Smooth muscle cell (in vitro differentiated cells): Measurements from ENCODE around the gene ACVR2B. TPM values are rescaled to one million over a fixed set of nuclear protein-coding genes. Genes with fewer than 3 reads are reported as not detected.
A peak's percentile ranks its signal among the peaks of the same experiment; 100 is the strongest.

Experiments
- DNase-seq: peaks from one replicate; lab custom pipeline; 2025; ENCODE audit not compliant: unreplicated experiment; lab: John Stamatoyannopoulos, UW
- H2AFZ ChIP-seq: fragments of 200-600 bp; sonication (generic); 2 replicates; pipeline ENCODE4 v1.6.0; 2016; ENCODE audit warnings: antibody characterized with exemption, low read depth, mild to moderate bottlenecking
- H3F3A ChIP-seq: fragments of 200-600 bp; sonication (generic); 2 replicates; pipeline ENCODE4 v1.6.0; 2017; ENCODE audit warnings: antibody characterized with exemption, low read depth
- H3K27ac ChIP-seq: fragments of 200-600 bp; sonication (generic); 2 replicates; pipeline ENCODE4 v1.5.1; 2016; ENCODE audit warnings: low read depth, mild to moderate bottlenecking
- H3K27me3 ChIP-seq: fragments of 200-600 bp; sonication (generic); 2 replicates; pipeline ENCODE4 v1.6.1; 2016; ENCODE audit warnings: low read depth, mild to moderate bottlenecking
- H3K36me3 ChIP-seq: fragments of 200-600 bp; sonication (generic); 2 replicates; pipeline ENCODE4 v1.5.1; 2016; ENCODE audit warnings: low read depth
- H3K4me1 ChIP-seq: fragments of 200-600 bp; sonication (generic); 2 replicates; pipeline ENCODE4 v1.5.1; 2016; ENCODE audit warnings: low read depth
- H3K4me2 ChIP-seq: fragments of 200-600 bp; sonication (generic); 2 replicates; pipeline ENCODE4 v1.6.0; 2016; ENCODE audit warnings: mild to moderate bottlenecking
- H3K4me3 ChIP-seq: fragments of 200-600 bp; sonication (generic); 2 replicates; pipeline ENCODE4 v1.5.1; 2016; ENCODE audit warnings: mild to moderate bottlenecking
- H3K79me2 ChIP-seq: fragments of 200-600 bp; sonication (generic); 2 replicates; pipeline ENCODE4 v1.6.0; 2016; ENCODE audit warnings: low read depth, mild to moderate bottlenecking
- H3K9ac ChIP-seq: fragments of 200-600 bp; sonication (generic); 2 replicates; pipeline ENCODE4 v1.6.0; 2016; ENCODE audit warnings: low read depth
- H3K9me3 ChIP-seq: fragments of 200-600 bp; sonication (generic); replicated peaks from 2 replicates; pipeline ENCODE4 v1.5.1; 2016; ENCODE audit warnings: low read depth
- H4K20me1 ChIP-seq: fragments of 200-600 bp; sonication (generic); 2 replicates; pipeline ENCODE4 v1.6.0; 2016; ENCODE audit warnings: low read depth
- WGBS: methylation state at CpG from one replicate; pipeline ENCODE4 v1.1.7; 2016; ENCODE audit warnings: low lambda C conversion rate; 5-methylcytosine and 5-hydroxymethylcytosine counted together
- polyA plus RNA-seq: library from polyadenylated mRNA; unstranded; fragments of >200 nt; fragmentation: Nextera tagmentation; extraction: Ambion mirVana; gene quantifications from 2 replicates; pipeline ENCODE4 v1.2.1, GENCODE V29; 2016
- total RNA-seq: library from RNA; depleted of rRNA; stranded (reverse); fragments of >200 nt; gene quantifications from 2 replicates; pipeline ENCODE4 v1.2.3, GENCODE V29; 2014
- TF ChIP-seq, protein P1 (sequence below): fragments of 200-600 bp; sonication (generic); IDR thresholded peaks from 2 replicates; pipeline ENCODE4 v1.5.1; 2017; ENCODE audit warnings: borderline replicate concordance, mild to moderate bottlenecking, antibody characterized with exemption; ENCODE audit not compliant: insufficient read depth, poor library complexity, severe bottlenecking

The ACVR2B gene
- total and polyA plus RNA-seq, 2 experiments from 2014 or later = 2.1 to 10.0 TPM

DNA sequence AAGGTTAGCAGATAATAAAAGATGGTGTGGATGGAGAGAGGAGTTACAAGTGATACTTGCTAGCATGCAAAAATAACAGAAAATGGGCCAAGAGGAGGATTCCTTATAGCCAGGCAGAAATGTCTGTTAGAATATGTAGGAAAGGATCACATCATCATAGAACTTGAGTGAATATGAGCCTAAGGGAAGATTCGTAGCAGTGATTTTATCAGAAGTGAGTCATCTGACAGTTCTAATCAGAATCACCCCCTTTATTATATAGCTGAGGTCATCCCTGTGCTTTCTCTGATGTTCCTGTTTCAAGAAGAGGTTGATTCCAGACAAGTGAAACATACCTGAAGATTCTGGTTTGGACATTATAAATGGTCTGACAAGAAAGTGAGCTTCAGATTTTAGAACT lies 65.3 kb downstream of the ACVR2B start:
- H3K4me1 ChIP-seq = peaks cover 12% of the 10 kb centered on the region
- TF ChIP-seq, protein P1, sequence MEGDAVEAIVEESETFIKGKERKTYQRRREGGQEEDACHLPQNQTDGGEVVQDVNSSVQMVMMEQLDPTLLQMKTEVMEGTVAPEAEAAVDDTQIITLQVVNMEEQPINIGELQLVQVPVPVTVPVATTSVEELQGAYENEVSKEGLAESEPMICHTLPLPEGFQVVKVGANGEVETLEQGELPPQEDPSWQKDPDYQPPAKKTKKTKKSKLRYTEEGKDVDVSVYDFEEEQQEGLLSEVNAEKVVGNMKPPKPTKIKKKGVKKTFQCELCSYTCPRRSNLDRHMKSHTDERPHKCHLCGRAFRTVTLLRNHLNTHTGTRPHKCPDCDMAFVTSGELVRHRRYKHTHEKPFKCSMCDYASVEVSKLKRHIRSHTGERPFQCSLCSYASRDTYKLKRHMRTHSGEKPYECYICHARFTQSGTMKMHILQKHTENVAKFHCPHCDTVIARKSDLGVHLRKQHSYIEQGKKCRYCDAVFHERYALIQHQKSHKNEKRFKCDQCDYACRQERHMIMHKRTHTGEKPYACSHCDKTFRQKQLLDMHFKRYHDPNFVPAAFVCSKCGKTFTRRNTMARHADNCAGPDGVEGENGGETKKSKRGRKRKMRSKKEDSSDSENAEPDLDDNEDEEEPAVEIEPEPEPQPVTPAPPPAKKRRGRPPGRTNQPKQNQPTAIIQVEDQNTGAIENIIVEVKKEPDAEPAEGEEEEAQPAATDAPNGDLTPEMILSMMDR = no peak
- no peaks in the 10 kb centered on the region for H3K9me3 ChIP-seq
- H3K4me2 ChIP-seq = no peak overlapping the region
- H3K4me3 ChIP-seq = no peak overlapping the region
- no peak for DNase-seq
- no peaks in the 10 kb centered on the region for H3F3A ChIP-seq
- H3K9ac ChIP-seq = no peak overlapping the region
- H3K27me3 ChIP-seq = no peaks in the 10 kb centered on the region
- no peak overlapping the region for H3K27ac ChIP-seq
- no peaks in the 10 kb centered on the region for H3K36me3 ChIP-seq
- H2AFZ ChIP-seq = no peak overlapping the region
- 44% methylated on average over 1 of the region's 1 CpG for WGBS
- H3K79me2 ChIP-seq = no peaks in the 10 kb centered on the region
- no peaks in the 10 kb centered on the region for H4K20me1 ChIP-seq

GRCh38 chr3:38519651-38520050 lies 66.0 kb downstream of the ACVR2B start:
- WGBS = 75% methylated on average over 5 of the region's 5 CpGs
- no peak overlapping the region for H3K9ac ChIP-seq
- no peak overlapping the region for H3K4me2 ChIP-seq
- TF ChIP-seq, protein P1 = no peak
- H3K9me3 ChIP-seq = no peaks in the 10 kb centered on the region
- no peak overlapping the region for H3K27ac ChIP-seq
- no peak overlapping the region for H3K4me3 ChIP-seq
- H2AFZ ChIP-seq = no peak overlapping the region
- peaks cover 12% of the 10 kb centered on the region for H3K4me1 ChIP-seq
- H3F3A ChIP-seq = peaks cover 4% of the 10 kb centered on the region
- no peaks in the 10 kb centered on the region for H3K27me3 ChIP-seq
- H3K79me2 ChIP-seq = no peaks in the 10 kb centered on the region
- no peaks in the 10 kb centered on the region for H4K20me1 ChIP-seq
- no peak for DNase-seq
- no peaks in the 10 kb centered on the region for H3K36me3 ChIP-seq

GRCh38 chr3:38521391-38521987 lies 67.8 kb downstream of the ACVR2B start:
- Histone ChIP-seq H3K27ac (no peak overlapping the region), H3F3A (peaks cover 4% of the 10 kb centered on the region), H3K9ac (no peak overlapping the region), H3K4me3 (no peak overlapping the region), H3K4me2 (no peak overlapping the region), H3K36me3 (no peaks in the 10 kb centered on the region), H3K9me3 (no peaks in the 10 kb centered on the region), H3K4me1 (peaks cover 12% of the 10 kb centered on the region), H3K27me3 (no peaks in the 10 kb centered on the region), H4K20me1 (no peaks in the 10 kb centered on the region), H3K79me2 (no peaks in the 10 kb centered on the region), H2AFZ (no peak overlapping the region)
- 7% methylated on average over 5 of the region's 5 CpGs for WGBS
- no peak for DNase-seq
- TF ChIP-seq, protein P1 = peak; percentile 81

DNA sequence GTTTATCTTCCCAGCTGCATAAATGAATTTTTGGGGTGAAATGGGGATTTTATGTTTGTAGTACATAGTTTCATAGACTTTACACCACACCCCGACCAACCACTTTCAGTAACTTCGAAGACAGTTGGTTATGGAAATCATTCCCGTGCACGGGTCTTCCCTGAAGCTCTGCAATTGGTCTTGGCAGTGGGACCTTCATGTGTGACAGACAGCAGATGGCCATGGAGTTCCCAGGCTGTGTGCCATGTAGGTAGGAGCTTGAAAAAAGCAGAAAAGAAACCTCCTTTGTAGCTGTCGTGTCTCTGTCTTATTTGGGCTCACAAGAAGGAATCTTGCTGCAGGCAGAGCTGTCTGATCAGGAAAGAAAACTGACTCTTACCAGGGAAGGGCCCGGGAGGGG lies 68.3 kb downstream of the ACVR2B start:
- Histone ChIP-seq H3K9me3 (no peaks in the 10 kb centered on the region), H3K27ac (no peak overlapping the region), H4K20me1 (no peaks in the 10 kb centered on the region), H3K36me3 (no peaks in the 10 kb centered on the region), H3K9ac (no peak overlapping the region), H3K4me2 (no peak overlapping the region), H3K4me3 (no peak overlapping the region), H3K4me1 (peaks cover 12% of the 10 kb centered on the region), H3F3A (peaks cover 4% of the 10 kb centered on the region), H3K27me3 (no peaks in the 10 kb centered on the region), H2AFZ (no peak overlapping the region), H3K79me2 (no peaks in the 10 kb centered on the region)
- DNase-seq = no peak
- TF ChIP-seq, protein P1 = no peak
- 92% methylated on average over 6 of the region's 6 CpGs for WGBS
